Adipocyte (in vitro differentiated cells): ENCODE data around the gene CCNB1.
"Not testable (repeated sequence)": the region's sequence is repeated elsewhere in the genome, so short reads cannot be mapped to it uniquely, and the experiment has no call there.

Experiments used
- DNase-seq: peaks from one replicate; pipeline ENCODE4 v3.0.0-alpha.2; 2015; ENCODE audit warnings: low read depth
- H3K27me3 ChIP-seq: replicated peaks from 2 replicates; pipeline ENCODE4 v1.7.0; 2013; ENCODE audit warnings: mild to moderate bottlenecking, low read length, moderate library complexity; ENCODE audit not compliant: control insufficient read depth, insufficient read depth
- H3K36me3 ChIP-seq: 2 replicates; pipeline ENCODE4 v1.7.0; 2013; ENCODE audit warnings: low read length, mild to moderate bottlenecking, moderate library complexity; ENCODE audit not compliant: control insufficient read depth, insufficient read depth, severe bottlenecking
- H3K4me1 ChIP-seq: 2 replicates; pipeline ENCODE4 v1.7.0; 2013; ENCODE audit warnings: mild to moderate bottlenecking, low read length, moderate library complexity; ENCODE audit not compliant: control insufficient read depth, insufficient read depth
- H3K4me3 ChIP-seq: 2 replicates; pipeline ENCODE4 v1.7.0; 2013; ENCODE audit warnings: mild to moderate bottlenecking, low read length, moderate library complexity
- H3K9ac ChIP-seq: 2 replicates; pipeline ENCODE4 v1.7.0; 2013; ENCODE audit warnings: mild to moderate bottlenecking, low read length, moderate library complexity
- H3K9me3 ChIP-seq: 2 replicates; pipeline ENCODE4 v1.7.0; 2013; ENCODE audit warnings: mild to moderate bottlenecking, low read length, moderate library complexity; ENCODE audit not compliant: control insufficient read depth

Gene CCNB1

GRCh38 chr5:69148981-69149675 lies 17.8 kb upstream of the CCNB1 start:
- H3K27me3 ChIP-seq: no peaks in the 10 kb centered on the region

DNA sequence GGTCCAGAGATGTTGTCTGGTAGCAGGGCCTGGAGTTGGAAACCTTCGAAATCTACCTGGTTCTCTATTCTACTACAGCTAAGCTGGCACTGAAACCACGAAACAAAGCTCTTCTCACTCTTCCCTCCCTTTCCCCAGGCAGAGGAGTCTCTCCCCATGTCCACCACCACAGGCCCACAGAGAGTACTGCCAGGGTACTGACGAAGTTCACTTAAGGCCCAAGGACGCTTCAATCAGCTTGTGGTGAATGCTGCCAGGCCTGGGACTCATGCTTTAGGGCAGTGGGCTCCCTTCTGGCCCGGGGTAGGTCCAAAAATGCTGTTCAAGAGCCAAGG lies 17.3 kb upstream of the CCNB1 start:
- no peaks in the 10 kb centered on the region for H3K36me3 ChIP-seq
- no peaks in the 10 kb centered on the region for H3K27me3 ChIP-seq
- no peak overlapping the region for H3K9ac ChIP-seq
- H3K4me1 ChIP-seq: peaks cover 3% of the 10 kb centered on the region
- no peak for DNase-seq
- H3K4me3 ChIP-seq: no peak overlapping the region
- no peaks in the 10 kb centered on the region for H3K9me3 ChIP-seq

More at GRCh38 chr5:69148981-69149675, 17.8 kb upstream of the CCNB1 start:
- no peak overlapping the region for H3K9ac ChIP-seq
- H3K4me1 ChIP-seq: peaks cover 3% of the 10 kb centered on the region
- no peak for DNase-seq
- H3K4me3 ChIP-seq: no peak overlapping the region
- no peaks in the 10 kb centered on the region for H3K9me3 ChIP-seq
- no peaks in the 10 kb centered on the region for H3K36me3 ChIP-seq

DNA sequence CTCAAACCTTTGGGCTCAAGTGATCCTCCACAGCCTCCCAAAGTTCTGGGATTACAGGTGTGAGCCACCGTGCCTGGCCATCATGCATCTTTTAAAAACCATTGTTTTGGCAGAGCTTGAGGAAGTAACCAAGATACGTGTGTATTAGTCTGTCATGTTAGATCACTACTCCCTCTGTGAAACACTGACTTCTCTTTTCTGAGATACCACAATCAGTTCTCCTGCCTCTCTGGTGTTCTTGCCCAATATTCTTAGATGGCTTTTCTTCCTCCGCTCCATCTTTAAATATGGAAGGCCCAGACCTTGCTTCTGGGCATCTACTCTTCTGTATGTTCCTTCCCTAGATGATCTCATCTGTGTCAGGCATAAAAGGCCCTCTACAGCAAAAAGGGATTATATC lies 14.2 kb upstream of the CCNB1 start:
- DNase-seq: no peak
- Histone ChIP-seq H3K9me3 (no peaks in the 10 kb centered on the region), H3K4me1 (no peaks in the 10 kb centered on the region), H3K36me3 (no peaks in the 10 kb centered on the region), H3K9ac (no peak overlapping the region), H3K27me3 (no peaks in the 10 kb centered on the region), H3K4me3 (no peak overlapping the region)

DNA sequence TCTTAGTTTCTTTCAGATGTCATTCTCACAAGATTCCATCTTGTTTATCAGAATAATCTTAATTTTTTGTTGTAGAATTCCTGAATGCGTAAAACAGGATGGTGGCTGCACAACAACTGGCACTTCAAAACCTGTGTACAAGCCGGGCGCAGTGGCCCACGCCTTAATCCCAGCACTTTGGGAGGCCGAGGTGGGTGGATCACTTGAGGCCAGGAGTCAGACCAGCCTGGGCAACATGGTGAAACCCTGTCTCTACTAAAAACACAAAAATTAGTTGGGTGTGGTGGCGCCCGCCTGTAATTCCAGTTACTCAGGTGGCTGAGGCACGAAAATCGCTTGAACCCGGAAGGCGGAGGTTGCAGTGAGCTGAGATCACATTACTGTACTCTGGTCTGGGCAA lies 10.5 kb upstream of the CCNB1 start:
- Histone ChIP-seq H3K27me3 (no peaks in the 10 kb centered on the region), H3K9ac (no peak overlapping the region), H3K4me3 (no peak overlapping the region), H3K4me1 (no peaks in the 10 kb centered on the region), H3K36me3 (no peaks in the 10 kb centered on the region), H3K9me3 (no peaks in the 10 kb centered on the region)
- DNase-seq: no peak

DNA sequence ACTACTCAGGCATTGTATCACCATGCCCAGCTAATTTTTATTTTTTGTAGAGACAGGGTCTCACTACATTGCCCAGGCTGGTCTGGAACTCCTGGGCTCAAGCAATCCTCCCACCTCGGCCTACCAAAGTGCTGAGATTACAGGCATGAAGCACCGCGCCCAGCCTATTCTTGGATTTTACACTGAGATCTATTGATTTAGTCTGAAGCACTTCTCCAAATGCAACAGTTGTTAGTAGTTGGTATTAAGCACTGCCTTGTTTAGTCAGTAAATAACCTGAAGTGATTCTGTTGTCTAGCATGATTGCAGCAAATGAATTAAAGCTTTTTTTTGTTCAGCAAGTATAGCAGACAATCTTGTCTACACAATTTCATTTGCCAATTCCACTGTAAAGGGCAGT lies 8.9 kb upstream of the CCNB1 start:
- H3K4me3 ChIP-seq: no peak overlapping the region
- no peaks in the 10 kb centered on the region for H3K4me1 ChIP-seq
- no peak for DNase-seq
- no peaks in the 10 kb centered on the region for H3K36me3 ChIP-seq
- no peak overlapping the region for H3K9ac ChIP-seq
- H3K9me3 ChIP-seq: no peaks in the 10 kb centered on the region
- H3K27me3 ChIP-seq: no peaks in the 10 kb centered on the region

DNA sequence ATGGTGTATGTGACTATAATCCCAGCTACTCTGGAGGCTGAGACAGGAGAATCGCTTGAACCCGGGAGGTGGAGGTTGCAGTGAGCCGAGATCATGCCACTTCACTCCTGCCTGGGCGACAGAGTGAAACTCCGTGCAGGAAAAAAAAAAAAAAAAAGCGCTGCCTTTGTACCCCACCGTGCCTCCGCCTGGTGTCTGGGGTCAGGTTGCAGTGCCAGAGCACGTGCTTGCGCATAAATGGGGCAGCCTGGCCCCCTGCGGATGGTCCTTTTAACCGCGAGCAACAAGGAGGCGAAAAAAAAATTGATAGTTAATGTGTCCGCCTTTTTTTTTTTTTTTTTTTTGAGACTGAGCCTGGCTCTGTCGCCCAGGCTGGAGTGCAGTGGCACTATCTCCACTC lies 6.3 kb upstream of the CCNB1 start:
- Histone ChIP-seq H3K4me1 (peaks cover under 1% of the 10 kb centered on the region), H3K9ac (no peak overlapping the region), H3K9me3 (no peaks in the 10 kb centered on the region), H3K4me3 (no peak overlapping the region), H3K27me3 (no peaks in the 10 kb centered on the region), H3K36me3 (no peaks in the 10 kb centered on the region)
- no peak for DNase-seq

- H3K4me1 ChIP-seq: peaks cover 15% of the 10 kb centered on the region
- H3K4me3 ChIP-seq: peak overlapping the region; percentile 89
- peak; percentile 34 for DNase-seq
- no peaks in the 10 kb centered on the region for H3K27me3 ChIP-seq
- no peaks in the 10 kb centered on the region for H3K9me3 ChIP-seq
- H3K9ac ChIP-seq: peak overlapping the region; percentile 74
- peaks cover 8% of the 10 kb centered on the region for H3K36me3 ChIP-seq
These were observed 524 bp downstream of the CCNB1 start for GRCh38 chr5:69167493-69167855.

GRCh38 chr5:69167929-69168328 lies 979 bp downstream of the CCNB1 start:
- no peaks in the 10 kb centered on the region for H3K9me3 ChIP-seq
- peaks cover 15% of the 10 kb centered on the region for H3K4me1 ChIP-seq
- DNase-seq: no peak
- H3K4me3 ChIP-seq: peak overlapping the region; percentile 89
- H3K36me3 ChIP-seq: peaks cover 8% of the 10 kb centered on the region
- H3K9ac ChIP-seq: peak overlapping the region; percentile 74
- no peaks in the 10 kb centered on the region for H3K27me3 ChIP-seq

DNA sequence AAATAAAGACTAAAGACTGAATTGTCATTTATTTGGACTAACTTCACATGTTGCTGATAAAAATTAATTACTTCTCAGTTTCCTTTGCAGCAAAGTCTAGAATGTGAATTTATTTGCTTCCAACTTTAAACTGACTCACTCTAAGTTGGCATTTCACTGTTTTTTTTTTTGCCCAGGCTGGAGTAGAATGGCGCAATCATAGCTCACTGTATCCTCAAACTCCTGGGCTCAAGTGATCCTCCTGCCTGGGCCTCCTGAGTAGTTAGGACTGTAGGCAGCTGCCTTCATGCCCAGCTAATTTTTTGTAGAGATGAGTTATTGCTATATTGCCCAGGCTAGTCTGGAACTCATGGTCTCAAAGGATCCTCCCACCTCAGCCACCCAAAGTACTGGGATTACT lies 3.5 kb downstream of the CCNB1 start:
- no peak overlapping the region for H3K4me3 ChIP-seq
- H3K9ac ChIP-seq: no peak overlapping the region
- DNase-seq: no peak
- peaks cover 15% of the 10 kb centered on the region for H3K4me1 ChIP-seq
- peaks cover 18% of the 10 kb centered on the region for H3K36me3 ChIP-seq
- H3K27me3 ChIP-seq: no peaks in the 10 kb centered on the region
- no peaks in the 10 kb centered on the region for H3K9me3 ChIP-seq

- Histone ChIP-seq H3K36me3 (peaks cover 20% of the 10 kb centered on the region), H3K9me3 (no peaks in the 10 kb centered on the region), H3K27me3 (no peaks in the 10 kb centered on the region), H3K9ac (no peak overlapping the region), H3K4me1 (peaks cover 12% of the 10 kb centered on the region), H3K4me3 (no peak overlapping the region)
- DNase-seq: no peak
These were observed 4.0 kb downstream of the CCNB1 start for GRCh38 chr5:69170969-69171368.

DNA sequence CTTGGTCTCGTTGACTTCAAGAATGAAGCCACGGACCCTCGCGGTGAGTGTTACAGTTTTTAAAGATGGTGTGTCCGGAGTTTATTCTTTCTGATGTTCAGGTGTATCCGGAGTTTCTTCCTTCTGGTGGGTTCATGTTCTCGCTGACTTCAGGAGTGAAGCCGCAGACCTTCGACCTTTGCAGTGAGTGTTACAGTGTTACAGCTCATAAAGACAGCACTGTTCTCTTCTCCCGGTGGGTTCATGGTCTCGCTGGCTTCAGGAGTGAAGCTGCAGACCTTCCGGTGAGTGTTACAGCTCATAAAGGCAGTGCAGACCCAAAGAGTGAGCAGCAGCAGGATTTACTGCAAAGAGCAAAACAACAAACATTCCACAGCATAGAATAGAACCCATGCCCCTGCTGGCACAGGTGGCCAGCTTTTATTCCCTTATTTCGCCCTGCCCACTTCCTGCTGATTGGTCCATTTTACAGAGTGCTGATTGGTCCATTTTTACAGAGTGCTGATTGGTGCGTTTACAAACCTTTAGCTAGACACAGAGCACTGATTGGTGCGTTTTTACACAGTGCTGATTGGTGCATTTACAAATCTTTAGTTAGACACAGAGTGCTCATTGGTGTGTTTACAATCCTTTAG lies 14.8 kb downstream of the CCNB1 start:
- not testable (repeated sequence) for H3K4me3 ChIP-seq, H3K4me1 ChIP-seq, DNase-seq, H3K27me3 ChIP-seq, H3K9me3 ChIP-seq, H3K9ac ChIP-seq
- peaks cover 11% of the 10 kb centered on the region for H3K36me3 ChIP-seq

GRCh38 chr5:69184621-69185020 lies 17.7 kb downstream of the CCNB1 start:
- Histone ChIP-seq H3K36me3 (no peaks in the 10 kb centered on the region), H3K9ac (no peak overlapping the region), H3K4me3 (no peak overlapping the region), H3K4me1 (peaks cover 4% of the 10 kb centered on the region), H3K27me3 (no peaks in the 10 kb centered on the region), H3K9me3 (no peaks in the 10 kb centered on the region)
- DNase-seq: no peak
